GM12872 (cell line): ENCODE data around the gene KASH5.

Source experiments
- TF ChIP-seq, protein P1 (sequence below): IDR thresholded peaks from 3 replicates; pipeline ENCODE4 v1.5.1; 2011; ENCODE audit warnings: low read depth, mild to moderate bottlenecking, low read length, moderate library complexity; ENCODE audit not compliant: insufficient read depth

KASH5 gene

DNA sequence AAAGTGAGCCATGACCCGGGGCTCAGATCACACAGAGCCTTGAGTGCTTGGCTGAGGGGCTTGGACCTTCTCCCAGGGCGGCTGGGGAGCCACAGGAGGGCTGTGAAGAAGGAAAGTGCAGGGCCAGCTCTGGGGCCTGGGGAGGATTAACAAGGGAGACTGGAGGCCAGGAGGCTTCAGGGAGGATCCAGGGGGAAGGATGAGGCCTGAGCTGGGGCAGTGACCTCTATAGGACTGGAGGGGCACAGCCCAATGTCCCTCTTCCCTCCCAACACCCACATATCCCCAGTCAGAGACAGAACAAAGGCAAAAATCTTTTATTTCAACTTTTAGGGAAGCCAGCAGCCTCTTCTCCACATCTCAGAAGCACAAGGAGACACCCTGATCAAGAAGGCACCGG is 57.9 kb downstream of the KASH5 start:
- TF ChIP-seq, protein P1, sequence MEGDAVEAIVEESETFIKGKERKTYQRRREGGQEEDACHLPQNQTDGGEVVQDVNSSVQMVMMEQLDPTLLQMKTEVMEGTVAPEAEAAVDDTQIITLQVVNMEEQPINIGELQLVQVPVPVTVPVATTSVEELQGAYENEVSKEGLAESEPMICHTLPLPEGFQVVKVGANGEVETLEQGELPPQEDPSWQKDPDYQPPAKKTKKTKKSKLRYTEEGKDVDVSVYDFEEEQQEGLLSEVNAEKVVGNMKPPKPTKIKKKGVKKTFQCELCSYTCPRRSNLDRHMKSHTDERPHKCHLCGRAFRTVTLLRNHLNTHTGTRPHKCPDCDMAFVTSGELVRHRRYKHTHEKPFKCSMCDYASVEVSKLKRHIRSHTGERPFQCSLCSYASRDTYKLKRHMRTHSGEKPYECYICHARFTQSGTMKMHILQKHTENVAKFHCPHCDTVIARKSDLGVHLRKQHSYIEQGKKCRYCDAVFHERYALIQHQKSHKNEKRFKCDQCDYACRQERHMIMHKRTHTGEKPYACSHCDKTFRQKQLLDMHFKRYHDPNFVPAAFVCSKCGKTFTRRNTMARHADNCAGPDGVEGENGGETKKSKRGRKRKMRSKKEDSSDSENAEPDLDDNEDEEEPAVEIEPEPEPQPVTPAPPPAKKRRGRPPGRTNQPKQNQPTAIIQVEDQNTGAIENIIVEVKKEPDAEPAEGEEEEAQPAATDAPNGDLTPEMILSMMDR: no peak

DNA sequence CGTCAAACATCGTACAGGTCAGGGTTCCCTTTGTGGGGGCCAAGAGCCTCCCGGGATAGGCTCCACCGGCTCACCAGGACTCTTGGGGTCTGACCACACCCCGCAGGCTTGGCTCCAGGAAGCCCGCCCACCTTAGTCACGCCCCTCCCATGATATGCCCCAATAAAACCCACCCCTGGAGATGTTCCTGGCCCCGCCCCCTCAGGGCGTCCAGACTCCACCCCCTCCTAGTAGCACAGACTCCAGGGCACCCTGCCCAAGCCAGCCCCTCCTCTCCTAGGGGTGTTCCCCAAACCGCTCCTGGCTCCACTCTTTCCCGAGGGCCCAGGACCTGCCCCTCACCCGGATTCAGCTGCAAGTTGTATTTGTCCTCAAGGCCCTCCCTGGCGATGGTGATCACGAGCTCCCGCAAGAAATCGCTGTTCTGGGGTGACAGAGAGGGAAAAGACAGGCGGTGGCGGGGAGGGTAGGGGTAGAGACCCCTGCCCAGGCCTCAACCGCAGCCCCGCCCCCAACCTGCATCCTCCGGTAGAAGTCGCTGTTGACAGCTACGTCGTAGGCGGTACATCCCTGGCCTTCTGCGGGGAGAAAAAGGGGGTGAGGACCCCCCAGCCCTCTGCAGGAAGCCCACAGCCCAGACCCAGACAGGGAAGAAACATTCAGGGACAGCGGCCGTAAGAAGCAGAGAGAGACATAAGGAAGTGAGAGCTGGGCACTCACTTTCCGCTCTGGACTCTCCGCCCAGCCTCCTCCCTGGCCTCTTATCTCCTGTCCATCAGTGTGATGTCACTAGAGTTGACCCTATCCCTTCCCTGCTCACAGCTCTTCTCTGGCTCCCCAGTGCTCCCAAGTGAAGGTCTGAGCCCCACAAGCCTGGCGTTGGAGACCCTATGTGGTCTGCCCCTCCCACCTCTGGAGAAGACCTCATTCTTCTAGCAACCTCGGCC is 59.7 kb downstream of the KASH5 start:
- TF ChIP-seq, protein P1: no peak

DNA sequence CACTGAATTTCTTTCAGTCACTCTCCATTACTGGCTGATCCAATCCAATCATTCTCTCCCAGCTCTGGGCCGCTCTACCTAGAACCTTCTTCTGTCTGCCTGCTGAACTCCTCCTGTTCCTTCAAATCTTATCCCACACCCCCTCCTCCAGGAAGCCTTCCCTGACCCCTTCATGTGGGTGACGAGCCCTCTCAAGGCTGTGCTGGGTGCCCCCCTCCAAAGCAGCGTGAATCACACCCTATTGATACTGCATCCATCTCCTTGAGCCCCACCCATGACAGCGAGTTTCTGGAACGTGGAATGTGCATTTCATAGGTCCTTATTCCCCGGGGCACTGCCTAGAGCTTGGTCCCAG is 60.4 kb downstream of the KASH5 start:
- TF ChIP-seq, protein P1: no peak

DNA sequence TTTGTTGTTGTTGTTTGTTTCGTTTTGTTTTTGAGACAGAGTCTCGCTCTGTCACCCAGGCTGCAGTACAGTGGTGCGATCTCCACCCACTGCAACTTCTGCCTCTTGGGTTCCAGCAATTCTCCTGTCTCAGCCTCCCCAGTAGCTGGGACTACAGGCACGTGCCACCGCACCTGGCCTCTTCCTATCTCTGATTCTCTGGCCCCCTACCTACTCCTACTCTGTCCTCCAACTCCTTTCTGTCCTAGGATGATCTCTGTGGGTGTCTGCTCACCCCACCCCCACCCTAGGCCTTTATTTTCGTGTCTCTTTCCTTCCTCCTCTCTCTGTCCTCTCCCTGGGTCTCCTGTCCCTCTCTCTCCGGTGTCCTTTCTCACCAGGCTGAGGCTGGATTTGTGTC is 62.4 kb downstream of the KASH5 start:
- TF ChIP-seq, protein P1: no peak

DNA sequence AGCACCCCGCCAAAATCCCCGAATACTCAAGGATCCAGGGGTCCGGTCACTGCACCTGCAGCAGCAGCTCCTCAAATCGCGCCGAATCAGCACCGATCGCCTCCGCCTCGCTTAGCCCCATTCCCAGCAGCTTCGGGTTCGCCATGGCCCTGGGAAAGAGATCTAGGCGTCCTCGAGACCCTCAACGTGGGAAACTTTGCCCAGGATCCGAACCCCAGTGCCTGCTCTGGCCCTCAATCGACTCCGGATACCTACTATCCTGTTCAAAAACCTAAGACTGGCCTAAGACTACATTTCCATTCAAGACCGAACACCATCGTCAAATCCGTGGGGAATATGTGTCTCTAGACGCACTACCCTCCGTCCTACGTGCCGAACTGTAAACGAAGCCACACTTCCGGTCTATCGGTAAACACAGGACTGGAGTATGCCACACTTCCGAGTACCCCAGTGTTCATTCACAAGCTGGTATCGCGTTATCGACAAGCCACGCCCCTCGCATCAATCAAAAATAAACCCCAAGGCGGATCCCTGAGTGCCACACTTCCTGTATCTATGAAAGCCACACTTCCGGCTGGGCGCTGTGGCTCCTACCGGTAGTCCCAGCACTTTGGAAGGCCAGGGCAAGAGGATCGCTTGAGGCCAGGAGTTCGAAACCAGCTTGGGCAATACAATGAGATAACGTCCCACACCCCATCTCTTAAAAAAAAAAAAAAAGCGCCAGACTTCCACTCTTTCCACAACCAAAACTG is 63.6 kb downstream of the KASH5 start, which contains the start of gene PIH1D1:
TSS of gene PIH1D1 (minus strand) at position 385 of the 752 bp plus-strand sequence. CDS start at position 145, 240 bp downstream.
- TF ChIP-seq, protein P1: no peak

DNA sequence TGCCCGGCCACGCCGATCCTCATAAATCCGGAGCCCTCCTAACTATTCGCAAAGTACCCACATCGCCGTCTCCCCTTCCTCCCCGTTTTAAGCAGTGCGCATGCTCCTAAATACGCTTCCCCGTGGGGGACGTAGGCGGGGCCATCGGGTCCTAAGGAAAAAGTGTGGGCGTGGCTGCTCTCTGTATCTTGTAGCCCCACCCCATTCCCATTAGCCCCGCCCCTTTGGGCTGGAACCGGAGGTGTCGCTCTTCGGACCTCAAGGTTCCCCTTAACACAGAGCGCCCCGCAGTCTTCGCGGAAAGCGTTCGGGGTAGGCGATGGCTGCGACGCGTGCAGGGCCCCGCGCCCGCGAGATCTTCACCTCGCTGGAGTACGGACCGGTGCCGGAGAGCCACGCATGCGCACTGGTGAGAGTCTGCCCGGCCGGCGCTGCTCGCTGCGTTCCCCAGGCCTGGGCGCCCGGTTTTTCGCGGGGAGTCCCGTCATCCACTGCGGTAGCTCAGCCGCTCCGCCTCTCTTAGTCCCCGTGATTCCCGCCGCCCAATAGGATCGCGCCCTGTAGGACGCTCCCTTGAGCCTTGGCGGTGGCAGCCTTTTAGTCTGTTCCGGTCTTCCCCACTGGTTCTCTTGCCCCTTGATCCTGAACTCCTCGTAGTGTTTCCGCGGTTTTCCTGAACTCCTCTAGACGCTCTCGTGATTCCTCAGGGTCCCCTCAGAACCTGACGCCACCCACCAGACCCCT is 65.1 kb downstream of the KASH5 start, which contains the start of gene ALDH16A1:
TSS of gene ALDH16A1 (plus strand) at position 213 of the 744 bp plus-strand sequence. CDS start at position 320, 107 bp downstream.
- TF ChIP-seq, protein P1: no peak

DNA sequence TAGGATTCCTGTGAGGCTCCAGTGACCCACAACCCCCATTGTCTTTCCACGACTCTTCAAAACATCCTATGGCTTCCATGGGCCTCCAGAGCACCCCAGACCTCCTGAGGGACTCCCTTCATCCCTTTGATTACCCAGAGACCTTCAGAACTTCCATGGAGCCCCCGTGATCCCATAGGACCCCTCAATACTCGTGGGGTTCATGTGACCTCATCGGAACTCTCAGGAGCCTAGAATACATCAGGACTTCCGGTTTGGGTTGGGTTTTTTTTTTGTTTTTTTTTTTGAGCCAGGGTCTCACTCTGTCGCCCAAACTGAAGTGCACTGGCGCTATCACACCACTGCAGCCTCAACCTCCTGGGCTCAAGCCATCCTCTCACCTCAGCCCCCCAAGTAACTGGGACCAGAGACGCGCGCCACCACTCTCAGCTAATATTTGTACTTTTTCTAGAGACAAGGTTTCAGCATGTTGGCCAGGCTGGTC is 65.8 kb downstream of the KASH5 start:
- TF ChIP-seq, protein P1: no peak
